ENCODE data around the gene CCDC51. TPM values are rescaled to one million over a fixed set of nuclear protein-coding genes. Genes with fewer than 3 reads are reported as not detected.

The CCDC51 gene
- polyA plus RNA-seq, 1 donor from 2014 or later = 27.2 TPM

- TF ChIP-seq EZH2 (IDR thresholded peaks at IDR 0.05; ENCODE audit: borderline replicate concordance, insufficient read depth, low read length, poor library complexity, severe bottlenecking) (no peak), MXI1 (conservative IDR thresholded peaks at IDR 0.05; ENCODE audit: poor library complexity, severe bottlenecking) (no peak), CTCF (IDR thresholded peaks at IDR 0.05; ENCODE audit: poor library complexity, severe bottlenecking) (no peak), EP300 (conservative IDR thresholded peaks at IDR 0.05; ENCODE audit: poor library complexity, severe bottlenecking) (no peak), REST (IDR thresholded peaks at IDR 0.05; ENCODE audit: borderline replicate concordance) (no peak), RAD21 (conservative IDR thresholded peaks at IDR 0.05) (no peak), SMC3 (conservative IDR thresholded peaks at IDR 0.05; ENCODE audit: poor library complexity) (no peak), TAF1 (IDR thresholded peaks at IDR 0.05; ENCODE audit: low read depth) (no peak), POLR2AphosphoS5 (IDR thresholded peaks at IDR 0.05) (no peak)
- Histone ChIP-seq H3K79me2 (replicated peaks; ENCODE audit: insufficient read depth, low read length) (peaks cover 15% of the 10 kb centered on the region), H3F3A (ENCODE audit: insufficient read depth, low read length, poor library complexity, severe bottlenecking) (no peaks in the 10 kb centered on the region), H3K9me3 (ENCODE audit: low read length) (no peaks in the 10 kb centered on the region), H3K36me3 (ENCODE audit: insufficient read depth, low read length) (no peaks in the 10 kb centered on the region), H3K9me2 (ENCODE audit: insufficient read depth, low read length) (no peaks in the 10 kb centered on the region), H4K20me1 (ENCODE audit: insufficient read depth) (no peaks in the 10 kb centered on the region), H3K4me3 (ENCODE audit: low read length) (peak overlapping the region; percentile 73), H3K27ac (ENCODE audit: low read length) (peak overlapping the region; percentile 89), H3K9ac (ENCODE audit: low read length) (peak overlapping the region; percentile 90), H3K4me2 (ENCODE audit: low read length) (no peak overlapping the region), H3K27me3 (ENCODE audit: insufficient read depth, low read depth, low read length) (no peaks in the 10 kb centered on the region), H2AFZ (ENCODE audit: low read depth, low read length) (peak overlapping the region; percentile 99)
Measured at GRCh38 chr3:48473617-48473952, 33.7 kb upstream of the CCDC51 start.

- peak overlapping the region; percentile 90 for H3K9ac ChIP-seq (ENCODE audit: low read length)
- peak overlapping the region; percentile 89 for H3K27ac ChIP-seq (ENCODE audit: low read length)
- no peaks in the 10 kb centered on the region for H3K9me3 ChIP-seq (ENCODE audit: low read length)
- H3K4me2 ChIP-seq (ENCODE audit: low read length) = peak overlapping the region; percentile 77
- TF ChIP-seq TAF1 (IDR thresholded peaks at IDR 0.05; ENCODE audit: low read depth) = peak; percentile 24
- TF ChIP-seq CTCF (IDR thresholded peaks at IDR 0.05; ENCODE audit: poor library complexity, severe bottlenecking) = peak; percentile 62
- TF ChIP-seq MXI1 (conservative IDR thresholded peaks at IDR 0.05; ENCODE audit: poor library complexity, severe bottlenecking) = peak; percentile 75
- TF ChIP-seq RAD21 (conservative IDR thresholded peaks at IDR 0.05) = no peak
- peak; percentile 84 for TF ChIP-seq POLR2AphosphoS5 (IDR thresholded peaks at IDR 0.05)
- peak; percentile 71 for TF ChIP-seq REST (IDR thresholded peaks at IDR 0.05; ENCODE audit: borderline replicate concordance)
- TF ChIP-seq SMC3 (conservative IDR thresholded peaks at IDR 0.05; ENCODE audit: poor library complexity) = no peak
- TF ChIP-seq EP300 (conservative IDR thresholded peaks at IDR 0.05; ENCODE audit: poor library complexity, severe bottlenecking) = peak; percentile 38
- no peak for TF ChIP-seq EZH2 (IDR thresholded peaks at IDR 0.05; ENCODE audit: borderline replicate concordance, insufficient read depth, low read length, poor library complexity, severe bottlenecking)
- H3K36me3 ChIP-seq (ENCODE audit: insufficient read depth, low read length) = no peaks in the 10 kb centered on the region
- peak overlapping the region; percentile 99 for H2AFZ ChIP-seq (ENCODE audit: low read depth, low read length)
- H3K9me2 ChIP-seq (ENCODE audit: insufficient read depth, low read length) = no peaks in the 10 kb centered on the region
- H3K79me2 ChIP-seq (replicated peaks; ENCODE audit: insufficient read depth, low read length) = peaks cover 15% of the 10 kb centered on the region
- no peaks in the 10 kb centered on the region for H4K20me1 ChIP-seq (ENCODE audit: insufficient read depth)
- peak overlapping the region; percentile 73 for H3K4me3 ChIP-seq (ENCODE audit: low read length)
- no peaks in the 10 kb centered on the region for H3F3A ChIP-seq (ENCODE audit: insufficient read depth, low read length, poor library complexity, severe bottlenecking)
- no peaks in the 10 kb centered on the region for H3K27me3 ChIP-seq (ENCODE audit: insufficient read depth, low read depth, low read length)
Measured at GRCh38 chr3:48472923-48473616, 33.2 kb upstream of the CCDC51 start.
